ENCODE data around the gene SEC23A. TPM values are rescaled to one million over a fixed set of nuclear protein-coding genes. Genes with fewer than 3 reads are reported as not detected.

SEC23A gene
- total RNA-seq, 1 experiment from 2014 or later: 62.9 TPM

DNA sequence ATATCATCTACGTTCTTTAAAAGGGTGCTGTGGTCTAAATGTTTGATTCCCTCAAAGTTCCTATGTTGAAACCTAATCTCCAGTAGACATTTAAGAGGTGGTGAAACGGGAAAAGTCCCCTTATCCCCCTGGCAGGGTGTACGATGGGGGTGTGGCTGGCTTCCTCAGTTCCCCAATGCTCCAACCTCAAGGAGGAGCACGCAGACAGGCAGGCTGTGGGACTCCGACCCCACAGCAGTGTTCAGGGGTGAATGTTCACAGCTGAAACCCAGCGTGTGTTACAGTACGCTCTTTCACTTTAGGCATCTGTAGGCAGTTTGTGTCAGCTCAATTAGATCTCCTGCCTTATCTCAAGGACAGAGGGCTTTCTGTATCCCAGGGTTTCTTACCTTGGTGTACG, 73.2 kb downstream of the SEC23A start (continued):
- TF ChIP-seq MLX (CRISPR knock-in tag; IDR thresholded peaks at IDR 0.05): no peak

DNA sequence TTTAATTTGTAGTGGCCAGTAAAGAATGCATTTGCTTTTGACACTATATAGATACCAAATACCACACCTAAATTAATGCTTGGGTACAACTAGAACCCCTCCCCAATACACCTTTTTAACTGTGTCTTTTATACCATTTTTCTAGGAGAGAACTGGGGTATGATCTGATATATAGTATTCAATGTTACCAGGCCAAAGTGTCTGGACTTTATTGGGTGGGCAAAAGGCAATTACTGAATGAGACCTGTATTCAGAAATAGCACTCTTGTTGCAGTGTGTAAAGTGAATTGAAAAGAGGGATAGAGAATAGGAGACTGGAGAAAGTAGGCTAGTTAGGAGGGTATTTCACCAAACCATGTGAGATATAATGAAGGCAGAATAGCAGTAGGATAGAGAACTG, 74.4 kb downstream of the SEC23A start:
- H3K4me1 Mint-ChIP-seq: no peaks in the 10 kb centered on the region
- H3K36me3 Mint-ChIP-seq: peaks cover 21% of the 10 kb centered on the region
- ChIA-PET CTCF (no interaction called here), POLR2A (no interaction called here)
- no peak overlapping the region for H3K27ac Mint-ChIP-seq
- ATAC-seq: no peak
- no peak overlapping the region for H3K4me3 Mint-ChIP-seq
- no peaks in the 10 kb centered on the region for H3K27me3 Mint-ChIP-seq (ENCODE audit: low read depth)
- no peak for DNase-seq (ENCODE audit: low spot score)
- no peaks in the 10 kb centered on the region for H3K9me3 Mint-ChIP-seq
- TF ChIP-seq ERG (CRISPR knock-in tag; IDR thresholded peaks at IDR 0.05): no peak
- no peak for TF ChIP-seq RORB (CRISPR knock-in tag; IDR thresholded peaks at IDR 0.05)
- no peak for TF ChIP-seq ATF6 (CRISPR knock-in tag; IDR thresholded peaks at IDR 0.05)
- TF ChIP-seq, protein P1, sequence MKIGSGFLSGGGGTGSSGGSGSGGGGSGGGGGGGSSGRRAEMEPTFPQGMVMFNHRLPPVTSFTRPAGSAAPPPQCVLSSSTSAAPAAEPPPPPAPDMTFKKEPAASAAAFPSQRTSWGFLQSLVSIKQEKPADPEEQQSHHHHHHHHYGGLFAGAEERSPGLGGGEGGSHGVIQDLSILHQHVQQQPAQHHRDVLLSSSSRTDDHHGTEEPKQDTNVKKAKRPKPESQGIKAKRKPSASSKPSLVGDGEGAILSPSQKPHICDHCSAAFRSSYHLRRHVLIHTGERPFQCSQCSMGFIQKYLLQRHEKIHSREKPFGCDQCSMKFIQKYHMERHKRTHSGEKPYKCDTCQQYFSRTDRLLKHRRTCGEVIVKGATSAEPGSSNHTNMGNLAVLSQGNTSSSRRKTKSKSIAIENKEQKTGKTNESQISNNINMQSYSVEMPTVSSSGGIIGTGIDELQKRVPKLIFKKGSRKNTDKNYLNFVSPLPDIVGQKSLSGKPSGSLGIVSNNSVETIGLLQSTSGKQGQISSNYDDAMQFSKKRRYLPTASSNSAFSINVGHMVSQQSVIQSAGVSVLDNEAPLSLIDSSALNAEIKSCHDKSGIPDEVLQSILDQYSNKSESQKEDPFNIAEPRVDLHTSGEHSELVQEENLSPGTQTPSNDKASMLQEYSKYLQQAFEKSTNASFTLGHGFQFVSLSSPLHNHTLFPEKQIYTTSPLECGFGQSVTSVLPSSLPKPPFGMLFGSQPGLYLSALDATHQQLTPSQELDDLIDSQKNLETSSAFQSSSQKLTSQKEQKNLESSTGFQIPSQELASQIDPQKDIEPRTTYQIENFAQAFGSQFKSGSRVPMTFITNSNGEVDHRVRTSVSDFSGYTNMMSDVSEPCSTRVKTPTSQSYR (CRISPR knock-in tag; IDR thresholded peaks at IDR 0.05): no peak
- TF ChIP-seq JUN (CRISPR knock-in tag; IDR thresholded peaks at IDR 0.05): no peak
- TF ChIP-seq GABPB1 (CRISPR knock-in tag; IDR thresholded peaks at IDR 0.05): no peak
- TF ChIP-seq SMAD3 (CRISPR knock-in tag; IDR thresholded peaks at IDR 0.05; ENCODE audit: borderline replicate concordance): no peak
- no peak for TF ChIP-seq AFF4 (CRISPR knock-in tag; IDR thresholded peaks at IDR 0.05; ENCODE audit: borderline replicate concordance)
- no peak for TF ChIP-seq HMGXB4 (CRISPR knock-in tag; IDR thresholded peaks at IDR 0.05)
- TF ChIP-seq, protein P2, sequence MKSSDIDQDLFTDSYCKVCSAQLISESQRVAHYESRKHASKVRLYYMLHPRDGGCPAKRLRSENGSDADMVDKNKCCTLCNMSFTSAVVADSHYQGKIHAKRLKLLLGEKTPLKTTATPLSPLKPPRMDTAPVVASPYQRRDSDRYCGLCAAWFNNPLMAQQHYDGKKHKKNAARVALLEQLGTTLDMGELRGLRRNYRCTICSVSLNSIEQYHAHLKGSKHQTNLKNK (CRISPR knock-in tag; IDR thresholded peaks at IDR 0.05): no peak
- no peak for TF ChIP-seq RELA (CRISPR knock-in tag; IDR thresholded peaks at IDR 0.05; ENCODE audit: borderline replicate concordance)
- no peak for TF ChIP-seq ZNF532 (CRISPR knock-in tag; IDR thresholded peaks at IDR 0.05; ENCODE audit: borderline replicate concordance)
- TF ChIP-seq CREB1 (CRISPR knock-in tag; IDR thresholded peaks at IDR 0.05): no peak
- no peak for TF ChIP-seq PREB (CRISPR knock-in tag; IDR thresholded peaks at IDR 0.05; ENCODE audit: borderline replicate concordance)
- no peak for TF ChIP-seq CBFB (CRISPR knock-in tag; IDR thresholded peaks at IDR 0.05; ENCODE audit: low read depth)
- no peak for TF ChIP-seq ZNF671 (CRISPR knock-in tag; IDR thresholded peaks at IDR 0.05)

All from WTC11 (cell line).